GM21786 (cell line): ENCODE results near the gene SYNGR2.
"Not testable (repeated sequence)": the region's sequence is repeated elsewhere in the genome, so short reads cannot be mapped to it uniquely, and the experiment has no call there.

Source experiments
- ATAC-seq: cut with Tn5 transposase; IDR thresholded peaks from one replicate; pipeline ENCODE4 v1.9.1; 2021; ENCODE audit not compliant: unreplicated experiment

SYNGR2 gene

DNA sequence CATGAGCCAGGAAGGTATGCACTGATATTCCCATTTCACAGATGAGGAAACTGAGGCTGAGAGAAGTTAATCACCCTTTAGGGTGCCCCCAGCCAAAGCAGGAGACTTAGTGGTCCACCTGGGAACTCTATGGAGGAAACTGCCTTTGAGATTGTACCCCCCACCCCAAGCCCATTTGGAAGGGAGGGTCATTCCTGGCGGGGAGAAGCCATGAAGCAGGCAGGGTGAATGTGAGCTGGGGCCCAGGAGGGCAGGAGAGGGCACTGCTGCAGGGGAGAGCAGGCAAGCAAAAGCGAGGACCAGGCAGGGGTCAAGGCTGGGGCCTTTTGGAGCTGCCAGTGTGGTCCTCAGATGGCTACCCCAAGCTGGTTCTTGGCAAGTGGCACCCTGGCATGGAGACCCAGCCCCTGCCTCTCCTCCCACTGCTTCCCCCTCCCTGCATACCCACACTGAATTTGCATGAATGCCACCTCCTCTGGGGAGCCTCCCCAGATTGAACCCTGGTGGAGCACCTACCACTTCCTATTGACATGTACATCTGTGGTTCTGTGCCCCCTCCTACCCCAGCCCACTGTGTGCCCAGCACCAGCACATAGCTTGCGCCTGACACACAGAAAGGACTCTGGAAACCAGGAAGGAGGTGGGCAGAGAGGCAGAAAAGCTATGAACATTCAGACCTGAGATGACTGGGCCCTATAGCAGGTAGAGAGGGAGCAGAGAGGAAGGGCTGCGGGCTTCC is 38.9 kb upstream of the SYNGR2 start:
- no peak for ATAC-seq

DNA sequence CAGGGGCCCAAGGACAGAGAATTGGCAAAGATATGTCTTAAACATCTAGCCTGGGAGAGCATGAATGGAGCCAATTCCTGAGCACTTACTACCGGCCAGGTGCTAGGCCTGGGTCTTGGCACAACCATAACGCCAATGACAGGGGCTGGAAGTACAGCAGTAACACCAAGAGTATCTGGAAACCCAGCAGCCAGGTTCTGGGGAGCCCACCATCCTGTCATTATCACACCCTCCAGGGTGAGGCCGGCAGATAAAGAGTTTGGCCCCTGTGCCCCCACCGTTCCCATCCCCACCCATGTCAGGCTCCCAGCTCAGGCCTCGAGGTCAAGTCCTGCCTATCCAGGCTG is 38.3 kb upstream of the SYNGR2 start:
- no peak for ATAC-seq

DNA sequence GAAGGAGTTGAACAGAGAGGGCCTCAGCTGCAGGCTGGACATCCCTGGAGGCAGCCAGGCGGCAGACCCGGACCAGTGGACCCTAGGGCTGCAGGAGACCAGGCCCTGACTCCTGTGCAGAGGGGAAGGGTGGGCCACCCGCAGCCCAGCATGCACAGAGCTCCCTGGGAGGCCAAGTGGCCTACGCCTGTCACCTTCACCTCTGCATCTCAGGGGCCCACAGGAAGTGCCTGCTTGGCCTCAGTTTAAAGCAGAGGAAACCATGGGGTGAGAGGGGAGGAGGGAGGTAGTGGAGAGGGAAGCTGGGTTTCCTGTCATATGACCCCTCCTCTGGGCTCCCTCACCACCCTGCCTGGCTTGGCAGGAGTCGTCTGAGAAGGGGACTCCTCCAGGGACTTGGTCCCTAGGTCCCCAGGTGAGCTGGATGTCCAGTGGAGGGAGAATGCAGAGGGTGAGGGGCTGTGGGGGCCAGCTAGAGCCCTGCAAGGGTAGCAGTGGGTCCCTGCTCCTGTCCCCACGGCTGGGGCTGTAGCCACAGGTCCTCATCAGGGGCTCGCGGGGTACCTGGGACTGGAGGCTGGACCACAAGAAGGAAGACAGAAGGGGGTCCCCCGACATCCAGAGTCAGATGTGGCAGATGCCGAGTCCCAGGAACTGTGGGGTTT is 37.8 kb upstream of the SYNGR2 start, which contains the start of gene TMC8:
TMC8 (plus strand) TSS at position 335 of the 665 bp plus-strand sequence. CDS start 818 bp downstream, outside the sequence.
- peak; percentile 34 for ATAC-seq

DNA sequence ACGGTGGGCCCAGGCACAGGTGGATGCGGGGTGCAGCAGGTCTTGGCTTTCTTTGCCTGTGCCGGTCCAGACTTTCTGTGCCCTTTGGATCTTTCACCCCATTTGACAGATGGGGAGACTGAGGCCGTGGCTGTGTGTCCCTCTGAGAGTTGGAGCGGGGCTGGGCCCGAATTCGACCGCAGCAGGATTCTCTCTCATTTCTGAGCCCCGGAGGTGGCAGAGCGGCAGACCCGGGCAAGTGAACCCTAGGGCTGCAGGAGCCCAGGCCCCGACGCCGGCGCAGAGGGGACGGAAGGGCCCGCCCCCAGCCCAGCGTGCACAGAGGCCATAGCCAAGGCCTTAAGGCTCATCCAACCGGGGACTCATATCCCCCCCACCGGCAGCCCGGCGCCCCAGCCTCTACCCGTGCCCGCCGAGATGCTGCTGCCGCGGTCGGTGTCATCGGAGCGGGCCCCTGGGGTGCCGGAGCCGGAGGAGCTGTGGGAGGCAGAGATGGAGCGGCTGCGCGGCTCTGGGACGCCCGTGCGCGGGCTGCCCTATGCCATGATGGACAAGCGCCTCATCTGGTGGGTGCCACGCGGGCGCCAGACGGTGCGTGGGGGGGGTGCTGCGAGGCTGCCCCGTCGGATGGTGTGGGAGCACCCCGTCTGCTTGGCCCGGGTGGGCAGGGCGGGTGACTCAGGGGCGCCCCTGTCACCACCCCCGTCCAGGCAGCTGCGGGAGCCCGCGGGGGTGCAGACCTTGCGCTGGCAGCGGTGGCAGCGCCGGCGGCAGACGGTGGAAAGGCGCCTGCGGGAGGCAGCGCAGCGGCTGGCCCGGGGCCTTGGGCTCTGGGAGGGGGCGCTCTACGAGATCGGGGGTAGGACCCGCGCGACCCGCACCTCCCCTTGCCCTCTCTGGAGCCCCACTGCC is 37.0 kb upstream of the SYNGR2 start:
- ATAC-seq: no peak

DNA sequence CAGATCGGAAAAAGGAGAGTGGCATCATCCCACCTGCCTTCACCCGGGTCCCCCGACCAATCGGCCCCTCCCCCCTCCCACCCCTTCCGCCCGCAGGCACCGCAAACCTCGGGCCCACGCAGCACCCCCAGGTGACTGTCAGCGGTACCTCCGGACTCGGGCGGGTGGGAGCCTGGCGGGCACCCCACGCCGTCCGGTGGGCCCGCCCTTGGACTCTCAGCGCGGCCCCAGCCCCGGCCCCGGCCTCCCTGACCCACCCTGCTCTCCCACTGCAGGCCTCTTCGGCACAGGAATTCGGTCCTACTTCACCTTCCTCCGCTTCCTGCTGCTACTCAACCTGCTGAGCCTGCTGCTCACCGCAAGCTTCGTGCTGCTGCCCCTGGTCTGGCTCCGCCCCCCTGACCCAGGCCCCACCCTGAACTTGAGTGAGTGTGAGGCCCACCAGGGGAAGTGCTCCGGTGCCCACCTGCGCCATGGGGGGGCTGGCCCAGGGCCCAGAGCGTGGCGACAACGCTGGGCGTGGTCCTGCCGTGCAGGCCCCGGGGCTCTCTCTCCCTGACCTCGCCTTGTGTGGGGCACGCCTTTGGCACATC is 36.2 kb upstream of the SYNGR2 start:
- no peak for ATAC-seq

DNA sequence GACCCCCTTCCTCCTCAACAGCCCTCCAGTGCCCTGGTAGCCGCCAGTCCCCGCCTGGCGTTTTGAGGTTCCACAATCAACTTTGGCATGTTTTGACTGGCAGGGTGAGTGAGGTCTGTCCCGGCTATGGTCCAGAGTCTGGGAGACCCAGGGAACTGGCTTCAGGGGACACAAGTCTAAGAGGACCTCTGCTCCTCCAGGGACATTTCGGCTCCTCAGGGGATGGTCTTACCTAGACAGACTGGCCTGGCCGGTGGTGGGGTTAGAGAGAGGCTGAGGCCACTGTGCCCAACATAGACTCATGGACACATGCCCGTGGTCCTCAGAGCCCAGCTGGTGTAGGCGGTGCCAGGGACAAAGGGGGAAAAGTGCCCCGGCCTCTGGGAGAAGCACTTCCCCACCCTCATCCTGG is 35.6 kb upstream of the SYNGR2 start:
- ATAC-seq: no peak

DNA sequence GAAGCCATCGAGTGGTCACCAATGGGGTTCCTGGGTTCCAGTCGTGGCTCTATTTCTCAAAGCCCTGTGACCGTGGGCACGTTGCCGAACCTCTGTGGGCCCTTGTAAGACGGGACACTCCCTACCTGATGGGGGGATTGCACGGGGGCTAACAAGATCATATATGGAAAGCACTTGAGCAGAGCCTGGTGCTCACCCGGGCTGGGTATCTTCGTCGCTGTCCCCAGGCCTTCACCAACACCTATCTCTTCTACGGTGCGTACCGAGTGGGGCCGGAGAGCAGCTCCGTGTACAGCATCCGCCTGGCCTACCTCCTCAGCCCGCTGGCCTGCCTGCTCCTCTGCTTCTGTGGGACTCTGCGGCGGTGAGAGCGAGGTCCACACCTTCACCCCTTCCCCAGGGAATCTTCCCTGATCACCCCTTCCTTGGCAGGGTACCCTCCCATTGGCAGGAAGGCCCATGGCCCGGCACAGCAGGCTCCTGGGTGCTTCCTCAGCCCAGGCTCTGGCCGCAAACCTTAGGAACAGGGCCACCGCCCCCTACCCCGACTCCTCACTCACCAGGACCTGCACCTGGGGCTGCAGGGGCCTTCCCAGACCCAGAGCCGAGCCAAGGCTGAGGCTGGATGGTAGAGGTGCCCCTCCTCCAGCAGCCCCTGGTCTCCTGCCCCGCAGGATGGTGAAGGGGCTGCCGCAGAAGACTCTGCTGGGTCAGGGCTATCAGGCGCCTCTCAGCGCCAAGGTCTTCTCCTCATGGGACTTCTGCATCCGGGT is 35.0 kb upstream of the SYNGR2 start:
- ATAC-seq: no peak

DNA sequence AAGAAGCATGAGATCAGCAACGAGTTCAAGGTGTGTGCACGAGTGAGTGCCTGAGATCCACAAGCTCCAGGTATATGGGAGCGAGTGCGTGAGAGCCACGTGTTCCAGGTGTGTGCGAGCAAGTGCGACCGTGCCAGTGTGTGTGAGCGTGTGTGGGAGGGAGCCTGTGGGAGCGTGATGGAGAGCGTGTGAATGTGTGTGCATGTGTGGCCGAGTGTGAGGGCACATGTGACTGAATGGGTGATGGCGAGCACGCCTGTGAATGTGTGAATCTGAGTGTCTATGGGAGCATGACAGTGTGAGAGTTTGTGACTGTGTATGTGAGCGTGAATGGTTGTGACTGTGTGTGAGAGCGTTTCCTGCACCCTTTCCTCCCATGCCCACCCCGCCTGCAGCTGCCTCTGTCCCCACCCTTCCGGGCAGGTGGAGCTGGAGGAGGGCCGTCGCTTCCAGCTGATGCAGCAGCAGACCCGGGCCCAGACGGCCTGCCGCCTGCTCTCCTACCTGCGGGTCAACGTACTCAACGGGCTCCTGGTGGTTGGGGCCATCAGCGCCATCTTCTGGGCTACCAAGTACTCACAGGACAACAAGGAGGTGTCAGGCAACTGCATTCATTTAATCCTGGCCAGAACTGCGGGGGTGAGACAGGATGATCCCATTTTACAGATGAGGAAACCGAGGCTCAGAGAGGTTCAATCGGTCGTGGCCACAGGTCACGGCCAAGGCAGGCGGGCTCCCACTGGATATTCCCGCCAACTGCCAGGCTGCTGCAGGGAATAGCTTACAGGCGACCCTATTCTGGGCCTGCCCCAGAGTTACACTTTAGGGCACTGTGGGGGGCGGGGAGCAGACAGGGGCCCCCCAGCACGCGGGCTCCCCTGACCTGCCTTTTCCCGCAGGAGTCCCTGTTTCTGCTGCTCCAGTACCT is 34.1 kb upstream of the SYNGR2 start:
- ATAC-seq: no peak

DNA sequence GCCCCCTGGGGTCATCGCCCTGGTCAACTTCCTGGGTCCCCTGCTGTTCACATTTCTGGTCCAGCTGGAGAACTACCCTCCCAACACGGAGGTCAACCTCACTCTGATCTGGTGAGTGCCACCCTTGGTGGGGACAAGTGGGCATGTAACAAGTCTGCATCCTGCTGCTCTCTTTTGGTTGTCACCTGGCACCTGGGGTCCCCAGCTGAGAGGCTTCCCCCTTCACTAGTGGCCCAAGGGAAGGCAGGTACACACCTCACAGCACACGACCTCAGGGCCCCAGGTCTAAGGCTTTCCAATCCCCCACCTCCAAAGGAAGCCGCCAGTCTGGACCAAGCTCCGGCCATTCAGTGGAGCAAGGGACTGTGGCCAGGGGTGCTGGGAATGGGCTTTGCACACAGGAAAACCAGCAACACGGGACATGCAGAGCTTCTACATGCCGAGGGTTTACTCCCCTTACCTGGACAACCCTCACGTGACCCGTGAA is 33.4 kb upstream of the SYNGR2 start:
- no peak for ATAC-seq

DNA sequence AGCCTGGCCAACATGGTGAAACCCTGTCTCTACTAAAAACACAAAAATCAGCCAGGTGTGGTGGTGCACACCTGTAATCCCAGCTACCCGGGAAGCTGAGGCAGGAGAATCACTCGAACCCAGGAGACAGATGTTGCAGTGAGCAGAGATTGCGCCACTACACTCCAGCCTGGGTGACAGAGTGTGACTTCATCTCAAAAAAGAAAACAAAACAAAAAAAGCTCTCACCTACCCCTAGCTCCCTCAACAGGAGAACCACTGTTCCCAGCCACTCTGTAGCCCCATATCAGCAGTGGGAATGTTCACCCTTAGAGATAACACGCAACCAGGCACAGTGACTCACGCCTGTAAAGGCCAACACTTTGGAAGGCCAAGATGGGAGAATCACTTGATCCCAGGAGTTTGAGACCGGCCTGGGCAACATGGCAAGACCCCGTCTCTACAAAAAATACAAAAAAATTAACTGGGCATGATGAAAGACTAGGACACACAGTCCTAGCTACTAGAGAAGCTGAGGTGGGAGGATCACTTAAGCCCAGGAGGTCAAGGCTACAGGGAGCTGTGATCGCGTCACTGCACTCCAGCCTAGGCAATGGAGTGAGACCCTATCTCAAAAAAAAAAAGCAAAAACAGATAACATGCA is 32.4 kb upstream of the SYNGR2 start:
- no peak for ATAC-seq

DNA sequence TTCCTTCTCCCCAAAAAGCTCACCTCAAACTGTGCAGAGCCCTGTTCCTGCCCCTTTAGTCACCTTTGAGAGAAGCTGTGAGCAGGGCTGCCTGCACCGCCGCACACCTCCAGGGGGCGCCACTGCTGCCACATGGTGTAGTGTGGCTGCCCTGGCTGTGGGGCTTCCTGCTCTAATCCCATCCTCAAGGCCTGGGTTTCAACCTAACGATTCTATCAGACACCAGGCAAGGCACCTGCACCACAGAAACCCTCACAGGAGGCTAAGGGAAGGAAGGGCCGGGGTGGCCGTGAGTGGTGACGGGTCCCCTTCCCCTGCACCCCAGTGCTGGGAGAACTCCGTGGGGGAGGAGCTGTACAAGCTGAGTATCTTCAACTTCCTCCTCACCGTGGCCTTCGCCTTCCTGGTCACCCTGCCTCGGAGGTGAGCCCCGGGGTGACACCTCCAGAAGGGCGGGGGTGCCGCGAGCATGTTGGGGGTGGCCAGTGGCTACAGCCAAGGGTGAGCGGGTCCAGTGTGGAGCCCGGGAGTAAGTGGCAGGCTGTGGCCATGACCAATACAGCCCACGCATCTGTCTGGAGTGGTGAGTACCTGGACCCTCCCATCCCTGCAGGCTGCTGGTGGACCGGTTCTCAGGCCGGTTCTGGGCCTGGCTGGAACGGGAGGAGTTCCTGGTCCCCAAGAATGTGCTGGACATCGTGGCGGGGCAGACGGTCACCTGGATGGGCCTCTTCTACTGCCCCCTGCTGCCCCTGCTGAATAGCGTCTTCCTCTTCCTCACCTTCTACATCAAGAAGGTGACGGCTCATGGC is 30.8 kb upstream of the SYNGR2 start:
- no peak for ATAC-seq

DNA sequence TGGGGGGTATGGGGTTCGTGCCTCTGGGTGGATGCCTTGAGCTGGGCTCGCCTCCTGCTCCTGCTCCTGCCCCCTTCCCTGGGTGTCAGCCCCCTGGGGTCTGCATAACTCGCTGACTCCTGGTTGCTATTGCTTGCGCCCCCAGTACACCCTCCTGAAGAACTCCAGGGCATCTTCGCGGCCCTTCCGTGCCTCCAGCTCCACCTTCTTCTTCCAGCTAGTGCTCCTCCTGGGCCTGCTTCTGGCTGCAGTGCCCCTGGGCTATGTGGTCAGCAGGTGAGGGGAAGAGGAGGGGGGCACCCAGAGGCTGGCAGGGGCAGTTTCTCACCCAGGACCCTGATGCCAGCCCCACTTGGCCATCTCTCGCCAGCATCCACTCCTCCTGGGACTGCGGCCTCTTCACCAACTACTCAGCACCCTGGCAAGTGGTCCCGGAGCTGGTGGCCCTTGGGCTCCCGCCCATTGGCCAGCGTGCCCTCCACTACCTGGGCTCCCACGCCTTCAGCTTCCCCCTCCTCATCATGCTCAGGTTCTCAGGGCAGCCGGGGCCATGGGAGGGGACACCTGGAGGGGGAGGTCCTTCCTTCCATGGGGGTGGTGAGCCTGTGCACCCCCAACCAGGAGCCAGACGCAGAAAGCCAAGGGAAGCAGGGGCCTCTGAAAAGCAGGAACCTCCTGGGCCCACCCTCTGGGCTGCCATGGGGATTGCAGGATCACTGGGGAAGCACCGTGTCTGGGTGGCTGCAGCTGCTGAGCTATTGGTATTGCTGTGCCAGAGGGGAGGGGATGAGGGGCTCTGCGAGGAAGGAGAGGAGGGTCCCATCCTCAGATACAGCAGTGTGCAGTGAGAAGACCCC is 29.9 kb upstream of the SYNGR2 start:
- no peak for ATAC-seq

DNA sequence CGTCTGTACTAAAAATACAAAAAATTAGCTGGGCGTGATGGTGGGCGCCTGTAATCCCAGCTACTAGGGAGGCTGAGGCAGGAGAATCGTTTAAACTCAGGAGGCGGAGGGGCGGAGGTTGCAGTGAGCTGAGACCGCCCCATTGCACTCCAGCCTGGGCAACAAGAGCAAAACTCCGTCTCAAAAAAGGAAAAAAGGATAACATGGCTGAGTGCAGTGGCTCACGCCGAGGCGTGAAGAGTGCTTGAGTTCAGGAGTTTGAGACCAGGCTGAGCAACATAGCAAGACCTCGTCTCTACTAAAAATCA is 28.6 kb upstream of the SYNGR2 start:
- ATAC-seq: not testable (repeated sequence)

DNA sequence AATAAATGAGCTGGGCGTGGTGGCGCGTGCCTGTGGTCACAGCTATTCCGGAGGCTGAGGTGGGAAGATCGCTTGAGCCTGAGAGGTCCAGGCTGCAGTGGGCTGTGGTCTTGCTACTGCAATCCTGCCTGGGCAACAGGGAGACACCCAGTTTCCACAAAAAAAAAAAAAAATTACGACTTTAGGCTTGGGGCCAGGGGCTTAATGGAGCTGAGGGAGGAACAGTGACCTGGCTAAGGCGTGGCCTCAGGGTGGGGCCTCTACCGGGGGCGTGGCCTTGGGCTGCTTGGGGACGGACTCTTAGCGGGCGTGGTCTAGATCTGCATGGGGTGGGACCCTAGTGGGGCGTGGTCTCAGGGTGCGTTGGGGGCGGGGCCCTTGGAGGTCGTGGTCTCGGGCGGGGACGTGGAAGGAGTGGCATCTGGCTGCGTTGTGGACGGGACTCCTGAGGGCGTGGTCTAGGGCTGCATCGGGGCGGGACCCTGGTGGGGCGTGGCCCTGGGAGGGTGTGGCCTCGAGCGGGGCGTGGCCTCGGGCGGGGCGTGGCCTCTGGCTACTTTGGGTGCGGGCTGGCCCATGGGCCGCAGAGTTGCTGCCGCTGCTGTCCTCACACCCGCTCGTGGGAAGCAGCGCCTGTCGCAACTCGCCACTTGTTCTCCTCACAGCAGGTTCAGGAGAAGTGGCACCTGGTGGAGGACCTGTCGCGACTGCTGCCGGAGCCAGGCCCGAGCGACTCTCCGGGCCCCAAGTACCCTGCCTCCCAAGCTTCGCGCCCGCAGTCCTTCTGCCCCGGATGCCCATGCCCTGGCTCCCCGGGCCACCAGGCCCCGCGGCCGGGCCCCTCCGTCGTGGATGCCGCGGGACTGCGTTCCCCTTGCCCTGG is 28.0 kb upstream of the SYNGR2 start:
- peak; percentile 70 for ATAC-seq

DNA sequence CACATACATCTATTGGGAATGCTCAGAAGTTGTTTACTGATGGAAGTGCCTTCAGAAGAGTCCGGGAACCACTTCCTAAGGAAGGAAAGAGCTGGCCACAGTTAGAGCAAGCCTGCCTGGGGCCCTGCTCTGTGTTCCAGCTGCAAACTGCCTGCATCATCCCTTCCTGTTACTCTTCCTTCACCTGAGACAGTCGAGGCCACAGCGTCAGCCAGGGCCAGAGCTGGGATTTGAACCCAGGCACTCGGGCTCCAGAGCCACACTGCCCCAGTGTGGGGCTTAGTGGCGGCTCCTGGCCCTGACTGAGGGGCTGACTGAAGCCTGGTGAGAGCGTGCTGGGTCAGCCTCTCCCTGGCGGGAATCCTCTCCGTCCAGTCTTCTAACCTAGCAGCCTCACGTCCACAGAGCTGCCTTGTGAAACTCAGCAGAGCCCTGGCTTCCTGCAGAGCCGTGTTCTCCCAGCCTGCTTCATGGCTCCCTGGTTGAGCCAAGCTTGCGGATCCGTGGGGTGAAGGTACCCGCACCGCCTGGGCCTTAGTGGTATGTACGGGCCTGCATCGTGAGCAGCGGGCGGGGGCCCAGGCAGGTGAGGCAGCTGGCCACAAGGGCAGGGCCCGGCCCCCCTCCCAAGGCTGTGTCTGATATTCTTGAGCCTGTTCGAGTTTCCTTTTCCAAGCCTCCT is 26.8 kb upstream of the SYNGR2 start:
- no peak for ATAC-seq
